PC-3 (cell line): ENCODE results near the gene EXOC4.

Experiments used
- CTCF ChIP-seq: fragments of 300-600 bp; sonication (generic); conservative IDR thresholded peaks from 2 replicates; pipeline ENCODE4 v1.5.1; 2017; ENCODE audit warnings: antibody characterized with exemption, low read depth, mild to moderate bottlenecking, low read length
- EZH2 ChIP-seq: fragments of 300-600 bp; sonication (generic); IDR thresholded peaks from one replicate; pipeline ENCODE4 v1.6.1; 2017; ENCODE audit warnings: antibody characterized with exemption, mild to moderate bottlenecking, low read length; ENCODE audit not compliant: unreplicated experiment
- EZH2phosphoT487 ChIP-seq: fragments of 300-600 bp; sonication (generic); IDR thresholded peaks from 2 replicates; pipeline ENCODE4 v1.6.1; 2018; ENCODE audit warnings: mild to moderate bottlenecking, antibody characterized with exemption, low read length, borderline replicate concordance

DNA sequence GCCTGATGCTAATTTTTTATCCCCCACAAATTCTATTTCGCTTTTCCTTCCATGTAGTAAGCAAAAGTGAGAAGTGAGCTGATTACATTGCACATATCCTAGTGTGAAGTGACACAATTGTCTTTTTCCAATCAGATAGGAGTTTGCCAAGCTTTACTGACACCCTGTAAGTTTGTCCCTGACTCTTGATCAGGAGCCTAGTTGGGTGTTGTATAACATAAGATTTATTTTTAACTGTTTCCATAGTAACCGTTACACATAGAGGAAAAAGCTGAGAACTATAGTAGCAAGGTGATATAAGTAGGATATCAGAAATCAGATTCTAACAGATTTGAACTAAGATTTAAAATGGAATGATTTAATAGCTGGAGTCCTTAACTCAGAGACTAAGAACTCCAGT, 31.2 kb downstream of the EXOC4 start:
- TF ChIP-seq EZH2phosphoT487 (no peak), CTCF (no peak), EZH2 (no peak)
